Gastrocnemius medialis (tissue), 4 donors: ENCODE measurements around the gene ADRA2C.

Source experiments
- CTCF ChIP-seq, 5 experiments: fragments of 450-650 bp in 3 of 5; fragments of 200-600 bp in 2 of 5; sonication (generic) in 2 of 5; IDR thresholded peaks in 4 of 5; conservative IDR thresholded peaks in 1 of 5; 1 replicate in 4 of 5; 2 replicates in 1 of 5; pipeline ENCODE4 v1.5.1; 2016 to 2019; ENCODE audit warnings: antibody characterized with exemption in 5 of 5, mild to moderate bottlenecking in 3 of 5, moderate library complexity in 3 of 5
- POLR2A ChIP-seq, 2 donors: fragments of 450-650 bp; IDR thresholded peaks; one replicate each; pipeline ENCODE4 v1.6.1; 2017; ENCODE audit warnings: antibody characterized with exemption in 2 of 2, mild to moderate bottlenecking in 2 of 2, moderate library complexity in 2 of 2

DNA sequence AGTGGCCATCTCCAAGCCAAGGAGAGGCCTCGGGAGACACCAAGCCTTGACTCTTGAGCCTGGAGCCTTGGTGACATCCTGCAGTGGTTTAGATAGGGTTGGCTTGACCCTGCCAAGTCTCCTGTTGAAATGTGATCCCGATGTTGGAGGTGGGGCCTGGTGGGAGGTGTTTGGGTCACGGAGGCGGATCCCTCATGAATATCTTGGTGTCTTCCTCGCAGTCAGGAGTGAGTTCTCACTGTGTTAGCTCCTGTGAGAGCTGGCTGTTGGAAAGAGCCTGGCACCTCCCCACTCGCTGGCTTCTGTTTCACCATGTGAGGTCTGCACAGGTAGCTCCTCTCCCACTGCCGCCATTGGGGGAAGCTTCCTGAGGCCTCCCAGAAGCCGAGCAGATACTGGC is 38.8 kb downstream of the ADRA2C start:
- TF ChIP-seq POLR2A (IDR thresholded peaks at IDR 0.05) (no peak), CTCF (IDR thresholded peaks at IDR 0.05 in 4 of 5, conservative IDR thresholded peaks at IDR 0.05 in 1 of 5) (no peak)
